Activated CD8-positive, alpha-beta T cell treated with anti-CD3 and anti-CD28 coated beads for 36 hours (primary cell): ENCODE results near the gene POLR1B. TPM values are rescaled to one million over a fixed set of nuclear protein-coding genes. Genes with fewer than 3 reads are reported as not detected.
"Not testable (repeated sequence)": the region's sequence is repeated elsewhere in the genome, so short reads cannot be mapped to it uniquely, and the experiment has no call there.

Experiments
- ATAC-seq: fragments of 200-7000 bp; cut with Tn5 transposase; one replicate; pipeline ENCODE4 v1.10.0; 2021; ENCODE audit warnings: mild to moderate bottlenecking, moderate library complexity
- CTCF ChIA-PET: fragments of 350-600 bp; sonication (Branson Sonifier 250); formaldehyde crosslinking; loops from one replicate; lab custom pipeline; 2021; ENCODE audit warnings: antibody characterized with exemption; lab: Charles Lee
- POLR2A ChIA-PET: fragments of 350-600 bp; sonication (Branson Sonifier 250); formaldehyde crosslinking; loops from one replicate; lab custom pipeline; 2021; ENCODE audit warnings: antibody characterized with exemption; lab: Charles Lee
- DNase-seq: peaks from one replicate; pipeline ENCODE4 v3.0.0-alpha.2; 2020
- H3K27ac Mint-ChIP-seq: one replicate; pipeline ENCODE4 v1.8.0; 2021; ENCODE audit warnings: mild to moderate bottlenecking, mixed read lengths
- H3K27me3 Mint-ChIP-seq: one replicate; pipeline ENCODE4 v1.8.0; 2021; ENCODE audit warnings: mixed read lengths
- H3K36me3 Mint-ChIP-seq: one replicate; pipeline ENCODE4 v1.8.0; 2021; ENCODE audit warnings: low read depth, mixed read lengths
- H3K4me1 Mint-ChIP-seq: one replicate; pipeline ENCODE4 v1.8.0; 2021; ENCODE audit warnings: low read depth, mixed read lengths
- H3K4me3 Mint-ChIP-seq: one replicate; pipeline ENCODE4 v1.8.0; 2021; ENCODE audit warnings: mild to moderate bottlenecking, moderate library complexity, mixed read lengths
- H3K9me3 Mint-ChIP-seq: one replicate; pipeline ENCODE4 v1.8.0; 2021; ENCODE audit warnings: mixed read lengths
- CTCF ChIP-seq: fragments of 200-600 bp; IDR thresholded peaks from one replicate; pipeline ENCODE4 v1.8.0; 2022; ENCODE audit warnings: antibody characterized with exemption, mild to moderate bottlenecking
- intact Hi-C: fragments of 100-400 bp; cut with micrococcal nuclease; formaldehyde crosslinking; loops from one replicate; pipeline ENCODE4 v1.10.0; 2022
- total RNA-seq, 2 experiments: library from RNA; stranded (reverse); gene quantifications; one replicate each; pipeline ENCODE4 v1.2.3, GENCODE V29; 2021

The POLR1B gene
- total RNA-seq, 2 experiments from 2014 or later: 54.1 to 55.9 TPM

- Mint-ChIP-seq H3K4me1 (no peaks in the 10 kb centered on the region), H3K36me3 (peaks cover 34% of the 10 kb centered on the region), H3K9me3 (no peaks in the 10 kb centered on the region), H3K4me3 (no peak overlapping the region), H3K27me3 (no peaks in the 10 kb centered on the region), H3K27ac (no peak overlapping the region)
- ATAC-seq: no peak
- ChIA-PET CTCF (no interaction called here), POLR2A (no interaction called here)
- no peak for DNase-seq
- intact Hi-C loops: no loop called here
- no peak for TF ChIP-seq CTCF
Measured at GRCh38 chr2:112530728-112531127, 11.5 kb upstream of the POLR1B start.

- CTCF ChIA-PET: no interaction called here
- DNase-seq: no peak
- intact Hi-C loops: no loop called here
- no peak overlapping the region for H3K4me3 Mint-ChIP-seq
- no peaks in the 10 kb centered on the region for H3K4me1 Mint-ChIP-seq
- no peak overlapping the region for H3K27ac Mint-ChIP-seq
- no peaks in the 10 kb centered on the region for H3K9me3 Mint-ChIP-seq
- H3K27me3 Mint-ChIP-seq: no peaks in the 10 kb centered on the region
- POLR2A ChIA-PET: no interaction called here
- no peak for TF ChIP-seq CTCF
- peaks cover 8% of the 10 kb centered on the region for H3K36me3 Mint-ChIP-seq
- no peak for ATAC-seq
Measured at GRCh38 chr2:112534826-112535225, 7.4 kb upstream of the POLR1B start.

- H3K36me3 Mint-ChIP-seq, CTCF ChIA-PET, H3K4me1 Mint-ChIP-seq, H3K9me3 Mint-ChIP-seq, ATAC-seq, H3K27me3 Mint-ChIP-seq, POLR2A ChIA-PET, H3K27ac Mint-ChIP-seq, intact Hi-C loops, H3K4me3 Mint-ChIP-seq, DNase-seq: not testable (repeated sequence)
Measured at GRCh38 chr2:112536665-112537064, 5.6 kb upstream of the POLR1B start.

GRCh38 chr2:112539306-112539705, 3.0 kb upstream of the POLR1B start:
- H3K36me3 Mint-ChIP-seq: no peaks in the 10 kb centered on the region
- ATAC-seq: no peak
- CTCF ChIA-PET: no interaction called here

GRCh38 chr2:112540906-112541305, 1.4 kb upstream of the POLR1B start:
- ATAC-seq (no peak), DNase-seq (no peak)
- H3K9me3 Mint-ChIP-seq: no peaks in the 10 kb centered on the region
- peaks cover 3% of the 10 kb centered on the region for H3K36me3 Mint-ChIP-seq
- H3K27ac Mint-ChIP-seq: no peak overlapping the region
- intact Hi-C loops: loop anchor here (10.0 kb wide), 1 partner anchor 56 kb away; the partner anchor contains the start of gene TTL
- CTCF ChIA-PET: interaction anchor here (1.1 kb wide), 1 partner anchor 185 kb away, joined by 4 read pairs; no protein-coding TSS in a partner anchor
- peaks cover 20% of the 10 kb centered on the region for H3K4me1 Mint-ChIP-seq
- H3K27me3 Mint-ChIP-seq: no peaks in the 10 kb centered on the region
- TF ChIP-seq CTCF: no peak
- no peak overlapping the region for H3K4me3 Mint-ChIP-seq
- POLR2A ChIA-PET: no interaction called here

More at GRCh38 chr2:112539306-112539705, 3.0 kb upstream of the POLR1B start:
- Mint-ChIP-seq H3K27ac (no peak overlapping the region), H3K27me3 (no peaks in the 10 kb centered on the region), H3K9me3 (no peaks in the 10 kb centered on the region), H3K4me1 (peaks cover 10% of the 10 kb centered on the region), H3K4me3 (no peak overlapping the region)
- intact Hi-C loops: no loop called here
- no peak for DNase-seq
- POLR2A ChIA-PET: no interaction called here
- no peak for TF ChIP-seq CTCF
